ENCODE data around the gene AVP. TPM values are rescaled to one million over a fixed set of nuclear protein-coding genes. Genes with fewer than 3 reads are reported as not detected.

Gene AVP
- total and polyA plus RNA-seq, 9 of the 15 experiments (the other 6 are each of a cell fraction or from before 2014, with no cell fraction given), result not detected

- CTCF ChIA-PET (ENCODE audit: low intra/inter-chr PET ratio), result interaction anchor here (0.6 to 0.7 kb wide), 2 partner anchors 16 to 44 kb away, joined by 3 to 4 read pairs; no protein-coding TSS in a partner anchor
- H3K9ac ChIP-seq (ENCODE audit: insufficient read depth in 1 of 2, low read depth in 2 of 2, low read length in 2 of 2), result no peak overlapping the region
- H3K36me3 ChIP-seq (ENCODE audit: control insufficient read depth, insufficient read depth, low read length), result no peaks in the 10 kb centered on the region
- DNase-seq (ENCODE audit: extremely low read depth in 1 of 4, low spot score in 3 of 4) (peak in 2 of 4 experiments; percentile 11 to 31), ATAC-seq (peak; percentile 77), FAIRE-seq (no peak)
- no peaks in the 10 kb centered on the region for H3K79me2 ChIP-seq (ENCODE audit: control insufficient read depth, insufficient read depth, low read length)
- no TSS peak for BruUV-seq (replicated peaks)
- no peak overlapping the region for H3K4me2 ChIP-seq (ENCODE audit: insufficient read depth, low read length)
- H3K9me3 ChIP-seq (replicated peaks; ENCODE audit: control insufficient read depth, insufficient read depth, low read depth, low read length), result no peaks in the 10 kb centered on the region
- peaks cover 0 to 18% of the 10 kb centered on the region in 2 experiments; a peak in 2 of 5 replicates for H3K4me1 ChIP-seq (replicated peaks in 1 of 2; ENCODE audit: control insufficient read depth in 2 of 2, insufficient read depth in 2 of 2, low read length in 2 of 2)
- H3K27me3 ChIP-seq (ENCODE audit: control insufficient read depth in 2 of 2, insufficient read depth in 2 of 2, low read length in 2 of 2), result no peaks in the 10 kb centered on the region
- WGBS (ENCODE audit: insufficient coverage, low coverage, missing lambda C conversion rate), result 26% methylated on average over 7 of the region's 8 CpGs
- POLR2A ChIA-PET, result interaction anchor here (0.6 to 0.7 kb wide), 2 partner anchors 27 to 469 kb away, joined by 3 read pairs; no protein-coding TSS in a partner anchor
- H3K27ac ChIP-seq (ENCODE audit: extremely low read depth, low read depth, low read length), result no peak overlapping the region
- H3K9me1 ChIP-seq (ENCODE audit: control insufficient read depth, insufficient read depth, low read length), result no peaks in the 10 kb centered on the region
- no peak overlapping the region for H3K4me3 ChIP-seq
- H4K20me1 ChIP-seq (replicated peaks; ENCODE audit: control insufficient read depth, insufficient read depth, low read length), result no peaks in the 10 kb centered on the region
- in situ Hi-C loops (cut with MboI) (no loop called here), intact Hi-C loops (cut with micrococcal nuclease) (loop anchor here (5.0 kb wide), 1 partner anchor 38 kb away; no protein-coding TSS in a partner anchor)
- H2AFZ ChIP-seq (ENCODE audit: low read depth, low read length), result no peak overlapping the region
- TF ChIP-seq PURB (CRISPR knock-in tag; IDR thresholded peaks at IDR 0.05; ENCODE audit: low read depth) (no peak), SNAPC5 (CRISPR knock-in tag; IDR thresholded peaks at IDR 0.05) (no peak), NR4A1 (CRISPR knock-in tag; IDR thresholded peaks at IDR 0.05) (no peak), NR4A1 (tag; IDR thresholded peaks at IDR 0.05) (no peak), RERE (CRISPR knock-in tag; IDR thresholded peaks at IDR 0.05; ENCODE audit: borderline replicate concordance) (no peak), CTCF (IDR thresholded peaks at IDR 0.05 in 2 of 3, conservative IDR thresholded peaks at IDR 0.05 in 1 of 3; ENCODE audit: insufficient read depth in 2 of 3, low read depth in 1 of 3, low read length in 3 of 3) (peak; percentile 43 to 54 (median 52)), TGIF2 (CRISPR knock-in tag; IDR thresholded peaks at IDR 0.05) (no peak), FOXP4 (CRISPR knock-in tag; IDR thresholded peaks at IDR 0.05; ENCODE audit: borderline replicate concordance) (no peak)
These were observed 15.3 kb downstream of the AVP start for GRCh38 chr20:3068986-3069900.

All from K562 (cell line).